Gastroesophageal sphincter (tissue), 3 donors: ENCODE measurements around the gene OR14K1.

Experiments used
- CTCF ChIP-seq, 4 experiments: fragments of 200-600 bp in 2 of 4; fragments of 450-650 bp in 2 of 4; sonication (generic) in 1 of 4; IDR thresholded peaks; one replicate each; pipeline ENCODE4 v1.5.1; 2017 to 2019; ENCODE audit warnings: antibody characterized with exemption in 4 of 4, mild to moderate bottlenecking in 2 of 4, moderate library complexity in 2 of 4
- EP300 ChIP-seq: sonication (generic); formaldehyde crosslinking; IDR thresholded peaks from one replicate; pipeline ENCODE4 v1.6.1; 2017; ENCODE audit warnings: antibody characterized with exemption, mild to moderate bottlenecking
- POLR2A ChIP-seq, 2 donors: fragments of 450-650 bp; IDR thresholded peaks; one replicate each; pipeline ENCODE4 v1.6.1; 2017; ENCODE audit warnings: antibody characterized with exemption in 2 of 2, mild to moderate bottlenecking in 2 of 2, moderate library complexity in 1 of 2

- TF ChIP-seq CTCF (IDR thresholded peaks at IDR 0.05) (no peak), POLR2A (IDR thresholded peaks at IDR 0.05) (no peak), EP300 (no peak)
These were observed 9.6 kb downstream of the OR14K1 start, which contains the start of gene OR14A2 for GRCh38 chr1:247748041-247748440.
